Activated T-helper 17 cell treated with anti-CD3 and anti-CD28 coated beads, Interleukin-2, amount 50 U/mL, for 72 hours (primary cell): ENCODE measurements around the gene PARD3. TPM values are rescaled to one million over a fixed set of nuclear protein-coding genes. Genes with fewer than 3 reads are reported as not detected.

Experiments used
- ATAC-seq: fragments of 150-1000 bp; cut with Tn5 transposase; replicated peaks from 2 replicates; pipeline ENCODE4 v1.10.0; 2021; ENCODE audit warnings: mild to moderate bottlenecking, moderate library complexity
- H3K27ac Mint-ChIP-seq: one replicate; pipeline ENCODE4 v1.8.0; 2022; ENCODE audit warnings: mixed read lengths
- H3K27me3 Mint-ChIP-seq: one replicate; pipeline ENCODE4 v1.8.0; 2022; ENCODE audit warnings: mixed read lengths
- H3K36me3 Mint-ChIP-seq: one replicate; pipeline ENCODE4 v1.8.0; 2022; ENCODE audit warnings: low read depth, mild to moderate bottlenecking, mixed read lengths
- H3K4me1 Mint-ChIP-seq: one replicate; pipeline ENCODE4 v1.8.0; 2022; ENCODE audit warnings: mixed read lengths
- H3K4me3 Mint-ChIP-seq: one replicate; pipeline ENCODE4 v1.8.0; 2022; ENCODE audit warnings: mild to moderate bottlenecking, mixed read lengths
- H3K9me3 Mint-ChIP-seq: one replicate; pipeline ENCODE4 v1.8.0; 2022; ENCODE audit warnings: mixed read lengths
- total RNA-seq, 2 donors: library from RNA; stranded (reverse); gene quantifications; one replicate each; pipeline ENCODE4 v1.2.3, GENCODE V29; 2022

The PARD3 gene
- total RNA-seq, 2 donors from 2014 or later, result 0.13 to 0.24 TPM

DNA sequence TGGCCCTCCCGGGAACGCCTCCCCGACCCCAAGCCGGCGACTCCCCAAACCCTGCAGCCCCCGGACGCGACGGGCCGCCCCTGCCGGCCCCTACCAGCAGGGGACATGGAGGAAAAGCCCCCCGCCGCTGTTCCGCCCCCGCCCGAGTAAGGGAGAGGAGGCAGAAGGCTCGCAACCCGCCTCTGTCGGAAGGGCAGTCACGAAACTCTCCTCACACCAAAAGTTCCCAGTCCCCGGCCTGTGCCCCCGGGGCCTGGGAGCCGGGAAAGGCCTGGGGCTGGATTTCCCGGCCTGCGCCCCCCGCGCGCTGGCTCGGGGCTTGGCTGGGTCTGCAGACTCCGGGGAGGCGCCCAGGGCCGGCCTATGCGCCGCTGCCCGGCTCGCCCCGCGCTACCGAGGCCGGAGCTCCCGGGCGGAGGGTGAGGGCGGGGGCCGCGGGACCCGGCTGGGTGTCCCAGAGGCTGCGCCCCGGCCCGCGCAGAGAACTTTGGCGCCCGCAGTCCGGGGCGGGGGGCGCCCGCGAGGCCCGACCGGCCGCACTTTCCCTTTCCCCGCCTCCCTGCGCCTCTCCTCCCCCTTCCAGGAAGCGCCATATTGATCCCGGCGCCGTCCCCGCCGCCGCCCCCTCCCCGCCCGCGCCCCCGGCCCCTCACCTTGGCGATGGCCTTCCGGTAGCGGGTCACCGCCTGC lies 728 bp downstream of the PARD3 start:
- Mint-ChIP-seq H3K27ac (no peak overlapping the region), H3K27me3 (peaks cover 57% of the 10 kb centered on the region), H3K4me1 (peaks cover 4% of the 10 kb centered on the region), H3K36me3 (no peaks in the 10 kb centered on the region), H3K9me3 (no peaks in the 10 kb centered on the region), H3K4me3 (peak overlapping the region; percentile 23)
- no peak for ATAC-seq

DNA sequence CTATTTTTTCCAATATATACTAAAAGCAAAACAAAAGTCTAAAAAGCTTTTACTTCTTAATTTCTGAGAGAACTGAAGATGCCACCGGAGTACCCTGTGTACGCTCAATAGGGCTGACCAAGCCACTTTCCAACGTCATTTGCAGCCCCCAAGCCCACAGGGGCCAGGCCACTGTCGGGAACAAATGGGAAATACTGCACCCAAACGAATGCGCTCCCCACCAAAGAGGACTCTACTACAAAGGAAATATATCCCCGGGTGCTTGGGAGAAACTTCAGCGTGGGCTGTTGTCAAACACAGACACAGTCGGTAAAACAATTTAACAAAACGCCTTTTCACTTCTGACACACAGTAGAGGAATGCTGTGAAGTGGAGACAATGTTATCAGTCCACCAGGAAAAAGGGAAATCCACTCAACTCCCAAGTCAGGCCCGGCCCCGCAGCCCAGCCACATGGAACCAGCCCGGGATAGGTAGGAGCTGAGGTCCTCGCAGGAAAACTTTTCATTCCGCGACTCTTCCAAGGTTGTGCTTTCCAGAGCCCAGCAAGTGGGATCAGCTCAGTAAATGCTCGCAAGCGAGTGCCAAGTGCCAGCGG lies 1.4 kb downstream of the PARD3 start:
- H3K4me1 Mint-ChIP-seq, result peaks cover 10% of the 10 kb centered on the region
- peak overlapping the region; percentile 23 for H3K4me3 Mint-ChIP-seq
- no peaks in the 10 kb centered on the region for H3K36me3 Mint-ChIP-seq
- H3K9me3 Mint-ChIP-seq, result no peaks in the 10 kb centered on the region
- ATAC-seq, result no peak
- peaks cover 63% of the 10 kb centered on the region for H3K27me3 Mint-ChIP-seq
- no peak overlapping the region for H3K27ac Mint-ChIP-seq

DNA sequence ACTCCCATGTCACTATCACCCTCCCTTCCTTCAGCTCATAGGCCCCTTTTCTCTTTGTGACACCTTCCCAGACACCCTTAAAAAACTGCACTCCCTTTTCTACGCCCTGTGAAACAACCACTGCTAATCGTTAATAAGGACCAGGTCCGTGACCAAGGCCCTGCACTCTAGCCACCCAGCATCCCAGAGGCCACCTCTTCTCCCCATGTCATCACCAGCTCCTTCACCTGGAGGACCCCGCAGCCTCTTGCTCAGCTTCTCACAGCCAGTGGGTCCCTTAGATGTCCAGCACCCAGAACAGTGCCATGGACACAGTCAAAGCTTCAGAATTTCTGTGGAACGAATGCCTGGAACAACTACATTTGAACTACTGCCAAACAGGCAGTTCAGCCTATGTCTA lies 2.3 kb downstream of the PARD3 start:
- no peaks in the 10 kb centered on the region for H3K9me3 Mint-ChIP-seq
- peaks cover 61% of the 10 kb centered on the region for H3K27me3 Mint-ChIP-seq
- peaks cover 10% of the 10 kb centered on the region for H3K4me1 Mint-ChIP-seq
- no peak for ATAC-seq
- no peak overlapping the region for H3K27ac Mint-ChIP-seq
- H3K36me3 Mint-ChIP-seq, result no peaks in the 10 kb centered on the region
- no peak overlapping the region for H3K4me3 Mint-ChIP-seq

DNA sequence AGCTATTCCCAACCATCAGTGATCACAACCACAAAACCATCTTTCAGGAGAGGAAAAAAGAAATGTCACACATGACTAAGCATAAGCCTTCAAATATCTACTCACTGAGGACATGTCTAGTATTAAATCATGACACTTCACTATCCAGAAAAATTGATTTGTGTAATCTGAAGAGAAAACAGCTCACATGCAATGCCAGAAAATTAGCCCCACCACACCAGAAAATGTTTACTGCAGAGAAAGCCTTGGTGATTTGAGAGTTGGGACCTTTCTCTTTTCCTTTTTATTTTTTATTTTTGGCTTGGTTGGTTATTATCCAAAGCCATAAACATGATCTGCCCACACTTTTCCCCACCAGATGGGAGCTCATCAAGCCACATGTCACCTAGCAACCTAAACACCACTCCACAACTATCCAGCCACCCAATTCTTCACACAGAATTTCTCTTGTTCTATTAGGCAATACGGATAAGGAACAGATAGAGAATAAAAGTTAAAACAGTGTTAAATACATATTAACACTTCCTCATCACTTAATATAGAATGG lies 3.1 kb downstream of the PARD3 start:
- Mint-ChIP-seq H3K36me3 (no peaks in the 10 kb centered on the region), H3K4me3 (no peak overlapping the region), H3K4me1 (peaks cover 10% of the 10 kb centered on the region), H3K9me3 (no peaks in the 10 kb centered on the region), H3K27me3 (peaks cover 60% of the 10 kb centered on the region), H3K27ac (no peak overlapping the region)
- no peak for ATAC-seq

DNA sequence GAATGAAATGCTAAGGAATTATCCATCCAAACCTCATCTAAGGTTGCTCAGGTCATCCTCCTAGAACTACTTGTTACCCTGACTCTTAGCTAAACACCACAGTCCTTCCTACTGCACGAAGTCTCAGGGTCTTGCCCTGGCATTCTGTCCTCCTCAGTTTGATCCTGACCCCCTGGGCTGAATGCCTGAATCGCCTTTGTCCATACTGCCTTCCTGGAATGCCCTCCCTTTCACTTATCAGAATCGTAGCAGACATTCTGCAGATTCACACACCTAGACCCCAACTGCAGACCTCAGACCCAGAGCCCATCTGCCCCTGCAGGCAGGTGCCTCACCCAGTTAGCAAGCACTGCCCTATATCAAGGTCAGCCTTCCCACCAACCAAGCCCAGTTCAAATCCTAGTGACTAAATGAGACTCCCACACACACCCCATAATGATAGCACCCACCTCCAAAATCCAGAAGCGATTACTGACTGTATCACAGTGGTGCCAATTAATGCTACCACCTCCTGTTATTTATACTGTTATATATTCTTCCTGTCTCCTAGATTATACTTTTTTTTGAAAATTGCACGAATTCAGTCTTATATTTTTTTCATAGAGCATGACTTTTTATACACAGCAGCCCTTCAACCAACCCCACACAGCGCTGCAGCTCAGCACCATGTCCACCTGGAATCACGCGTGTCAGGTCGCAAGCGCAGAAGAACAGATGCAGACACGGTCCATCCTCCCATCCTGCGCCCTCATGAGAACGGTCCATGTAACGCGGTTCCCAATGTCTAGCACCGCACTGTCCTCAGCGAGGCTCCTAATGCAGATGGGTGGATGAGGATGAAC lies 3.7 kb downstream of the PARD3 start:
- Mint-ChIP-seq H3K27ac (no peak overlapping the region), H3K27me3 (peaks cover 55% of the 10 kb centered on the region), H3K4me1 (peaks cover 6% of the 10 kb centered on the region), H3K36me3 (no peaks in the 10 kb centered on the region), H3K9me3 (no peaks in the 10 kb centered on the region), H3K4me3 (no peak overlapping the region)
- no peak for ATAC-seq

DNA sequence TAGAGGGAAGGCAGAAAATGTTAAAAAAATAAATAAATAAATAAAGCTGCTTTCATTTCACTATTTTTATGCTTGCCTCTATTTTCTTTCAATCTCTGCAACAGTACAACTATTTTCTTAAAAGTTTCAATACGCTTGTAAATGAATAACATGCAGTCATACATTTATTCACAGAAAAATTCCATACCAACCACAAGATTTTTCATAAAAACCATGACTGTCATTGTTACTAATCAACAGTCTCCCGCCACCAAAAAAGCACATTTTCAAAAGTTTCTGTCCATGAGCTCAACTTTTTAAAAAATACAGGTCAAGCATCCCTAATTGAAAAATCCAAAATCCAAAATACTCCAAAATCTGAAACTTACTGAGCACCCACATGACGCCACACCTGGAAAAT lies 5.3 kb downstream of the PARD3 start:
- Mint-ChIP-seq H3K9me3 (no peaks in the 10 kb centered on the region), H3K36me3 (no peaks in the 10 kb centered on the region), H3K4me1 (peaks cover 6% of the 10 kb centered on the region), H3K27me3 (peaks cover 48% of the 10 kb centered on the region), H3K4me3 (no peak overlapping the region), H3K27ac (no peak overlapping the region)
- ATAC-seq, result no peak

DNA sequence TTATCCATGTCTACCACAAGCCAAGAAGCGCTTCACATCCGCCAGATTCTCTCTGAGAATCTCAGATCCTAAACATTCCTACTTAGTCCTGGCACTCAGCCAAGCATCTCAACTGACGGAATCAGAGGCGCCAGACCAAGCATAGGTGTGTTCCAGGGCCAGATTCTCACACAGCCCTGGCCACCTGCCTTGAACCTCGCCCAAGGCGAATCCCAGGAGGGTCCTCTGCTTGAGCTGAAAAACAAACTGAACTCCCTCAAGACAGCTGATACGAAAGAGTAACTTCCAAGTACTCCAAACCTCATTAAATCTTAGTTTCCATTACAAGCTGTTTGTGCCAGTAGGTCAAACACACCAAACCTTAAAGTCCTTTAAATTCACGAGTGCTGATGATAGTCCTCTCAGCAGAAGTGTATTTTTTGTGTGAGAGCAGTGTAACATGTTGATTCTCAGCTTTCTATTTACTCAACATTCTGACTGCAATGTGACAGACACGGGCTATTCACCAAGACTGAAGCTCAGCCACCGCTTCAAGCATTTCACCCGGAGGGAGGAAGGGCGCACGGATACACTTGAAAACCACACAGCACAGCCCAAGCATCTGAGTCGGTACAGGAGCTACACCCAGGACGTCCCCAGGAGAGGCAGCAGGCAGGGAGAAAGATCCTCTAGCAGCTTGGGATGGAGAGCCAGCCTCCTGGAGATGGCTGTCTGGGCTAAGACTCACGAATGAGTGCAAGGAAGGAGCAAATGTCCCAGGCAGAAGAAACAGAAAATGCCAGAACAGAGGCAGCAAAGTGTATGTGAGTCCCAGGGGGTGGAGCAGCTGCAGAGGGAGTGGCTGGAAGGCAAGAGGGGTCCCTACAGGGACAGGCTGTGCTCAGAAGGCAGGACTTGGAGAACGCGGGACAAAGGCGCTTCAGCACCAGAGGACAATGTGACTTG lies 6.0 kb downstream of the PARD3 start:
- no peak overlapping the region for H3K4me3 Mint-ChIP-seq
- H3K4me1 Mint-ChIP-seq, result peaks cover 6% of the 10 kb centered on the region
- no peak for ATAC-seq

DNA sequence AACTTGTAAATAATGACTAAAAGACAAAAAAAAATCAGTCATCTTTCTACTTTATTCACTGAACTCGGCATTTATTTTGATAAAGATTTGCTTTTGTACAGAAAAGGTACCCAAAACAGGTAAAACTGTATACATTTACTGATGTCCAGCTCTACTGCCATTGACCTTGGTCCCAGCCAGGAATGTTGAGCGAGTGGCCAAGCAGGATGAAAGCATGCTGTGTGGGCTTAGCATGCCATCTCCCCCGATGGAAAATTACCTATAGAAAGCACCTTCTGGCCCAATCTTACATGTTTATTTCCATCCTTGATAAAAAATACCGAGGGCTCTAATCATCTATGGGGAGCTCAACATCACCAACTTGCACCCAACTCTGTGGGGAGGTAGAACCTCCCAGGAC lies 6.8 kb downstream of the PARD3 start:
- Mint-ChIP-seq H3K9me3 (no peaks in the 10 kb centered on the region), H3K27ac (no peak overlapping the region), H3K4me3 (no peak overlapping the region), H3K36me3 (no peaks in the 10 kb centered on the region), H3K4me1 (peaks cover 6% of the 10 kb centered on the region), H3K27me3 (peaks cover 43% of the 10 kb centered on the region)
- no peak for ATAC-seq

More for the DNA sequence above, 6.0 kb downstream of the PARD3 start:
- Mint-ChIP-seq H3K9me3 (no peaks in the 10 kb centered on the region), H3K27ac (no peak overlapping the region), H3K36me3 (no peaks in the 10 kb centered on the region), H3K27me3 (peaks cover 48% of the 10 kb centered on the region)

DNA sequence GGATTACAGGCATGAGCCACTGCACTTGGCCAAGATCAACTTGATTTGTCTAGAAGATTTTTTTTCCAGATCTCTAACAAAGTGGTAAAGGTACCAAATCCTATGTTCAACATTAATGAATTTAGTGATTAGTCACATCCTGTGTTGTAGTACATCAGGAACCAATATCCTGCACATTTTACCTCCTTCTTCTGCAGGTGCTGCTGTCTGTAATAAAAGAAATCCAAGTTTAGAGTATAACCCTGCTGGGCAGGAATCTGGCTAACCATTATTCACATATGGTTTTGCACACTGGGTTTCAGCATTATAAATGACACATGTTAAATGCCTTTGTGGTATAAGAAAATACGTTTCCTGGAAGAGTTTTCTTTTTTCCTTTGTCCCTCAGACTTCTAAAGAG lies 10.8 kb downstream of the PARD3 start:
- ATAC-seq, result no peak
- H3K27me3 Mint-ChIP-seq, result peaks cover 13% of the 10 kb centered on the region
- H3K27ac Mint-ChIP-seq, result no peak overlapping the region
- H3K4me3 Mint-ChIP-seq, result no peak overlapping the region
- H3K36me3 Mint-ChIP-seq, result no peaks in the 10 kb centered on the region
- H3K4me1 Mint-ChIP-seq, result peaks cover 5% of the 10 kb centered on the region
- no peaks in the 10 kb centered on the region for H3K9me3 Mint-ChIP-seq

DNA sequence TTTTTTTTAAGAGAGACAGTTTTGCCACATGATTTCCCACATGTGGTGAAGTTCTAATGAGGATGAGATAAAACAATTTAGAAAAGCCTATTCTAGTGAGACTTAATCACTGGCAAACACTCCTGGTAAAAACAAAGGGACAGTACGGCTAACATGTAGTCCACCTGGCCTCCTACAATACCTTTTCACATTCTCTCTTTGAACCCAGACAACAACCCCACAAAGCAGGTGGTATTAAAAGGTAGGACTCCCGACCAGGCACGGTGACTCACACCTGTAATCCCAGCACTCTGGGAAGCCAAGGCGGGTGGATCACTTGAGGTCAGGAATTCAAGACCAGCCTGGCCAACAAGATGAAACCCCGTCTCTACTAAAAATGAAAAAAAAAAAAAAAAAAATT lies 12.4 kb downstream of the PARD3 start:
- Mint-ChIP-seq H3K9me3 (no peaks in the 10 kb centered on the region), H3K27ac (no peak overlapping the region), H3K36me3 (no peaks in the 10 kb centered on the region), H3K4me3 (no peak overlapping the region), H3K4me1 (no peaks in the 10 kb centered on the region), H3K27me3 (peaks cover 4% of the 10 kb centered on the region)
- no peak for ATAC-seq

DNA sequence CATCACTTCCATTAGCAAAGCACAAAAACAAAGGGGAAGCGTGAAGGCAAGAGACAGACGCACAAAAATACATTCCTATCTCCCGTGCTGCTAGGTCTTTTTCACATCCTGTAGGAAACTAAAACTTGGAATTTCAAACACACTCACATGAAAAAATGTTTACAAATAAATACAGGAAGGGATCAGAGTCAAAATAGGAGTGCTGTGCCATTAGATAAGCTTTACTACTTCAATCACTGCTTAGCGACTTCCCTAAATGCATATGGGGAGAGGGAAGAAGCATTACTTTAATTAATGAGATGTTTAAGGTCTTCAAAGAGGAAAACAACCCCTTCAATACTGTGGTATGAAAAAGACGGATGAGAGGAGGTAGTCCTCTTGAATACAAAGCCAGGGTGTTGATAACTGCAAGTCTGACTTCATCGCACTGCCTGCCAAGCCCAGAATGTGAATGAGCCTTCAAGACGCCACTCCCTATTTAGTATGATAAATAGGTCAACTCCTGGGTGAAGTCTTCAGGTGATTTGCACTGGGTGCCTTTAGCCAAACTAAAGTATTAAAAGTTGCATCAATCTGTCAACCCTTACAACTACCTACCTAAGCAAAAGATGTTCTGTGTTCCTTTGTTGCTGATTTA lies 13.9 kb downstream of the PARD3 start:
- Mint-ChIP-seq H3K36me3 (no peaks in the 10 kb centered on the region), H3K4me3 (no peak overlapping the region), H3K27me3 (no peaks in the 10 kb centered on the region), H3K9me3 (no peaks in the 10 kb centered on the region), H3K4me1 (no peaks in the 10 kb centered on the region), H3K27ac (no peak overlapping the region)
- ATAC-seq, result no peak

DNA sequence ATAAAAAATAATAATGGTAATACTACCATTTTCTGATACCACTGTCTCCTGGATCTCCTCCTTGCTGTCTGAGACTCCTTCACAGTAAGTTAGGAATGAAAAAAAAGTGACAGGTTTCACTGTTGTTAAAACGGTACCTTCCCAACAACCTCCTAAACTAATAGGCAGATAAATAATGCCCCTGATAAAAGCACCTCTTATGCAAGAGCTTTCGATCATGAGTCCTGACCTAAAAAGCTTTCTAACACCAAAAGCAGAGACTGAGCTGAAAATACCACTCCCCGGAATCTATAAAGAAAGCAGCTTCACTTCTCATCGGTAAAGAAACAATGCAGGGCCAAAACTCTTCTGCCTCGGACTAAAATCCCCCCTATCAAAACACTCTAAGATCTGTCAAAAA lies 14.5 kb downstream of the PARD3 start:
- Mint-ChIP-seq H3K27me3 (no peaks in the 10 kb centered on the region), H3K27ac (no peak overlapping the region), H3K4me1 (no peaks in the 10 kb centered on the region), H3K9me3 (no peaks in the 10 kb centered on the region), H3K4me3 (no peak overlapping the region), H3K36me3 (no peaks in the 10 kb centered on the region)
- no peak for ATAC-seq

DNA sequence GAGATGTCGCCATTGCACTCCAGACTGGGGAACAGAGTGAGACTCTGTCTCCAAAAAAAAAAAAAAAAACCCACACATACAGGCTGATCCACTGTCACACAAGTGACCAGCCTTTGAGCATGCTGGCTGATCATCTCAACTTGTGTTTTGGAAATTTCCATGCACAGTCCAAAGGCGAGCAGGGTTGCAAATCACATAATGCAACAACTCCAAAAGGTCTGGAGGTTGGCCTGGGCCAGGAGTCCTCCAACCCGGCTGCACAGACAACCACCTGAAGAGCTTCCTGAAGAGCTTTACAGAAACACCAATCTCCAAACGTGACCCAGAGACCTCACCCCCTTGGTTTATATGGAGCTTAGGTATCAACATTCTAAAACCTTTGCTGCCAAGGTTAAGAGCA lies 16.4 kb downstream of the PARD3 start:
- Mint-ChIP-seq H3K4me1 (no peaks in the 10 kb centered on the region), H3K36me3 (no peaks in the 10 kb centered on the region), H3K4me3 (no peak overlapping the region), H3K9me3 (no peaks in the 10 kb centered on the region), H3K27ac (no peak overlapping the region), H3K27me3 (no peaks in the 10 kb centered on the region)
- no peak for ATAC-seq
